ENCODE results near the gene APOBEC3C.
"Not testable (repeated sequence)": the region's sequence is repeated elsewhere in the genome, so short reads cannot be mapped to it uniquely, and the experiment has no call there.

APOBEC3C gene

DNA sequence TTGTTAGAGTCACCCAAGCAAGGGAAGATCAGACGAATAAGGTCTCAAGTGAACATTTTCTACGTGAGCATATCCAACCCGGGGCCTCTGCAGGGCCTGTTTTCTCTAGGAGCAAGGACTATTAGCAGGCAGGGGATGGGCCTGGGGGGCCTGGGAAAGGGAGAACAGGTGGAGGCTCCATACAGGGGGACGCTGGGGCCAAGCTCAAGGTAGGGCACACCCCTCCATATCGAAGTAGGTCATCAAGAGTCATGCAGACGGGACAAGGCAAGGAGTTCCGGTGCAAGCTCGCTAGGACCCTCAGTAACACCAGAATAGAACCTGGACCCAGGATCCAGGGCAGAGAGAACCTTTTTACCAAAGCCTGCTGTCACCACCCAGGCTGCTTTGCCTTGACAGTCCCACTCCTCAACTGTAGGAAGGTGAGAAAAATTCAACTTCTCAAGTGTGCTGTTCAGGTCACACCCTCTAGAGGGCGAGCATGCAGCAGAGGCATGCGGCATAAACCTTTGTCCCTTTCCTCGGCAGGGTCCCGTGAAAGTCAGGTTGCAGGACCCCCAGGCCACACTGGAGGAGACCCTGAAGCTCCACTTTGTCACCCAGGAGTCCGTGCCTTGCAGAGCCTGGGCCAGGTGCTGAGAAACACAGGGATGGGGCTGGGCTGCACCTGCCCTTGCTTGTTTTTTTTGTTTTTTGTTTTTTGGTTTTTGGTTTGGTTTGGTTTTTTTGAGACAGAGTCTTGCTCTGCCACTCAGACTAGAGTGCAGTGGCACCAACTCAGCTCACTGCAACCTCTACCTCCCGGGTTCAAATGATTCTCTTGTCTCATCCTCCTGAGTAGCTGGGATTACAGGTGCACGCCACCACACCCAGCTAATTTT, 40.5 kb upstream of the APOBEC3C start:
- no peak overlapping the region for H3K4me3 ChIP-seq (ENCODE audit: low read length)
- TF ChIP-seq, protein P1, sequence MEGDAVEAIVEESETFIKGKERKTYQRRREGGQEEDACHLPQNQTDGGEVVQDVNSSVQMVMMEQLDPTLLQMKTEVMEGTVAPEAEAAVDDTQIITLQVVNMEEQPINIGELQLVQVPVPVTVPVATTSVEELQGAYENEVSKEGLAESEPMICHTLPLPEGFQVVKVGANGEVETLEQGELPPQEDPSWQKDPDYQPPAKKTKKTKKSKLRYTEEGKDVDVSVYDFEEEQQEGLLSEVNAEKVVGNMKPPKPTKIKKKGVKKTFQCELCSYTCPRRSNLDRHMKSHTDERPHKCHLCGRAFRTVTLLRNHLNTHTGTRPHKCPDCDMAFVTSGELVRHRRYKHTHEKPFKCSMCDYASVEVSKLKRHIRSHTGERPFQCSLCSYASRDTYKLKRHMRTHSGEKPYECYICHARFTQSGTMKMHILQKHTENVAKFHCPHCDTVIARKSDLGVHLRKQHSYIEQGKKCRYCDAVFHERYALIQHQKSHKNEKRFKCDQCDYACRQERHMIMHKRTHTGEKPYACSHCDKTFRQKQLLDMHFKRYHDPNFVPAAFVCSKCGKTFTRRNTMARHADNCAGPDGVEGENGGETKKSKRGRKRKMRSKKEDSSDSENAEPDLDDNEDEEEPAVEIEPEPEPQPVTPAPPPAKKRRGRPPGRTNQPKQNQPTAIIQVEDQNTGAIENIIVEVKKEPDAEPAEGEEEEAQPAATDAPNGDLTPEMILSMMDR (conservative IDR thresholded peaks at IDR 0.05; ENCODE audit: low read depth, low read length), result peak; percentile 96
- DNase-seq (ENCODE audit: low read depth), result no peak

DNA sequence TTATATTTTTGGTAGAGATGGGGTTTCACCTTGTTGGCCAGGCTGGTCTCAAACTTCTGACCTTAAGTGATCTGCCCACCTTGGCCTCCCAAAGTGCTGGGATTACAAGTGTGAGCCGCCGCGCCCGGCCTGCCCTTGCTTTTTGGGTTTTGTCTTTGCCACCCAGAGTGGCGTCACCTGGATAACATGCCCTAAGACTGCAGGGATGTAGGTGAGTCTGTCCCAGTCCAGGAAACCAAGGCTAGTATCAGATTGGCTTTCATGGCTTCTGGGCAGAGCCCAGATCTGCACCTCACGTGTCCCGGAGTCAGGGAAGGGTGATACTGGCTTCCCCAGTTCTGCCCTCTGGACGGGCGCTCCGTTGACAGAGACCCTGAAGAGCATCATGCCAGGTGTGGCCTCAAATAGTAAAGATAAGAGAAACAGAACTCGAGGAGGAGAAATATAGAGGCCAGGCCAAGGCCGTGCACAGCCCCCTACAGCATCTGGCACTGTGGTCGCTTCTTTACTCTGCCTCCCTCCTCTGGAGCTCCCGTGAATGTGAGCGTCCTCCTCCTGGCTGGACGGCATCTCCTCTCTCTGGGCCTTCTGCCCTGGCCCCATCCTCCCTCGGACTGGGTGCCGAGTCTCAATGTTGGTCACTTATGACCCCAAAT, 39.8 kb upstream of the APOBEC3C start:
- TF ChIP-seq, protein P1 (conservative IDR thresholded peaks at IDR 0.05; ENCODE audit: low read depth, low read length), result no peak
- no peak for DNase-seq (ENCODE audit: low read depth)
- H3K4me3 ChIP-seq (ENCODE audit: low read length), result no peak overlapping the region

DNA sequence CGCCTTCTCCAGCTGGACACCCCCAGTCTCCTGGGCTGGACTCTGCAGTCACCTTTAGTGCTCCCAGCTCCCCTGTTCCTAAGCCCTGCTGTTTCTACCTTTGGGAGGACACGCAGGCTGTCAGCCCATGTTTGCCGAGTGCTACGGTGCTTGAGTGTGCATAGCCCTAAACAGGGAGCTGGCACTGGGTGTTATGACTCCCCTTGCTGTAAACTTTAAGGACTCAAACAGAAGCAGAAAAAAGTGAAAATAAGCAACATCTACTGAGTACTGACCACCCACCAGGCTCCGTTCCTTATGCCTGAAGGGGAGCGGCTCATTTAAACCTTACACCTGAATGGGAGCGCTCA, 39.3 kb upstream of the APOBEC3C start:
- no peak for DNase-seq (ENCODE audit: low read depth)
- TF ChIP-seq, protein P1 (conservative IDR thresholded peaks at IDR 0.05; ENCODE audit: low read depth, low read length), result no peak
- no peak overlapping the region for H3K4me3 ChIP-seq (ENCODE audit: low read length)

DNA sequence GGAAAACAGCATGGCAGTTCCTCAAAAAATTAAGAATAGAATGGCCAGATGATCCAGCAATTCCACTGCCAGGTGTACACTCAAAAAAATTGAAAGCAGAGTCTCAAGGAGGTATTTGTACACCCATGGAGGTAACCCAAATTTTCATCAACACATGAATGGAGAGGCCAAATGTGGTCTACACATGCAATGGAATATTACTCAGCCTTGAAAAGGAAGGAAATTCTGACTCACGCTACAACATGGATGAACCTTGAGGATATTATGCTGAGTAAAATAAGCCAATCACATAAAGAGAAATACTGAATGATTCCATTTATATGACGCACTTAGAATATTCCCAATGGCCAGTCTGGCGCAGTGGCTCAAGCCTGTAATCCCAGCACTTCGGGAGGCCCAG, 36.8 kb upstream of the APOBEC3C start:
- DNase-seq (ENCODE audit: low read depth); H3K4me3 ChIP-seq (ENCODE audit: low read length): not testable (repeated sequence)

DNA sequence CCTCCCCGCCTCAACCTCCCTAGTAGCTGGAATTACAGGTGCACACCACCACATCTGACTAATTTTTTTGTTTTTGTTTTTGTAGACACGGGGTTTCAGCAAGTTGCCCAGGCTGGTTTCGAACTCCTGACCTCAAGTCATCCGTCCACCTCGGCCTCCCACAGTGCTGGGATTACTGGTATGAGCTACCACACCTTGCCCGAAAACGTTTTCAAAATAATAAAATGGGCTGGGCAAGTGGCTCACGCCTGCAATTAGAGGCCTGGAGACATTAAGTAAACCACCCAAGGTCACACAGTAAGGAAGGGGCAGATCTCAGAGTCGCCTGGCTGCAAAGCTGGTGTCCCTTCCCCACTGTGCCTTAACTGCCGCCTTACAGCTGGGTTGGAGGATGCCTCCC, 33.5 kb upstream of the APOBEC3C start:
- H3K4me3 ChIP-seq (ENCODE audit: low read length); DNase-seq (ENCODE audit: low read depth): not testable (repeated sequence)

DNA sequence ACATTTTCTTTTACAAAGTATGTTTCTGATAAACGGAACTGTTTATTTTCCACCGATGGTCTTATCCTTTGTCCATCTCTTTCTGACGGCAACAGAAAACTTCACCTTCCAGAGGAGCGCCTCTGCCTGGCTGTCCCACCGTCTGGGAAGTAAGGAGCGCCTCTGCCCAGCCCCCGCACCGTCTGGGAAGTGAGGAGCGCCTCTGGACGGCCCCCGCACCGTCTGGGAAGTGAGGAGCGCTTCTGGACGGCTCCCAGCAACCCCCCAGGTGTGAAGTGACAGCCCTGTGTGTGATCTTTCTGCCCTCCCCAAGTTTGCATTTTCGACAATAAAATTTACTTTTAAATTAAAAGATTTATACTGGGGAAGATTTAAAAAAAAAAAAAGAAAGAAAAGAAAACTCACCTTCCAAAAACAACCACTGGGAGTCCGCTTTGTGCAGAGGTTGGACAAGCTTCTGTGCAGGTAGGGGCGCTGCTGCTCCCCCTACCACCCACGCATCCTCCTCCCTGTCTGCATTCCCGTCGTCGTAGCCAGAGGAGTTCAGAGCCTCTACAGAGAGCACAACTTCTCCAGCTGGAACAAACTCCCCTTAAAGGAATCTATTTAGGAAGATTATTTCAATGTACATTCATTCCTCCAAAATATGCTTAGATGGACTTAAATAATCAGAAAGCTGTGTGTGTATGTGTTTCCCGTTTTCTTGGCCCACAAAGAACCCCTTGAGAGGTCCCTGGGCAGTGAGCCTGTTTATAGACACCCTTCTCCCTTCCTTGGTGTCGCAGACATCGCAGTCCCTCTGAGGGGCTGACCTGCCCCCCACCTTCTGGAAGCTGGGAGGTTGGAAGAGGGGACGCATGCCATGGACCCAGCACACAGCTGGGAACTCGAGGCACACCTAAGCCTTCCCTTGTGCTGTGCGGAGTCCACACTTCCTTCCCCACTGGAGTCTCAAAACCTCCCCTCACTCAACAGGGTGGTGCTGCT, 32.8 kb upstream of the APOBEC3C start:
- TF ChIP-seq, protein P1 (conservative IDR thresholded peaks at IDR 0.05; ENCODE audit: low read depth, low read length), result peak; percentile 56
- H3K4me3 ChIP-seq (ENCODE audit: low read length), result peak overlapping the region; percentile 31

DNA sequence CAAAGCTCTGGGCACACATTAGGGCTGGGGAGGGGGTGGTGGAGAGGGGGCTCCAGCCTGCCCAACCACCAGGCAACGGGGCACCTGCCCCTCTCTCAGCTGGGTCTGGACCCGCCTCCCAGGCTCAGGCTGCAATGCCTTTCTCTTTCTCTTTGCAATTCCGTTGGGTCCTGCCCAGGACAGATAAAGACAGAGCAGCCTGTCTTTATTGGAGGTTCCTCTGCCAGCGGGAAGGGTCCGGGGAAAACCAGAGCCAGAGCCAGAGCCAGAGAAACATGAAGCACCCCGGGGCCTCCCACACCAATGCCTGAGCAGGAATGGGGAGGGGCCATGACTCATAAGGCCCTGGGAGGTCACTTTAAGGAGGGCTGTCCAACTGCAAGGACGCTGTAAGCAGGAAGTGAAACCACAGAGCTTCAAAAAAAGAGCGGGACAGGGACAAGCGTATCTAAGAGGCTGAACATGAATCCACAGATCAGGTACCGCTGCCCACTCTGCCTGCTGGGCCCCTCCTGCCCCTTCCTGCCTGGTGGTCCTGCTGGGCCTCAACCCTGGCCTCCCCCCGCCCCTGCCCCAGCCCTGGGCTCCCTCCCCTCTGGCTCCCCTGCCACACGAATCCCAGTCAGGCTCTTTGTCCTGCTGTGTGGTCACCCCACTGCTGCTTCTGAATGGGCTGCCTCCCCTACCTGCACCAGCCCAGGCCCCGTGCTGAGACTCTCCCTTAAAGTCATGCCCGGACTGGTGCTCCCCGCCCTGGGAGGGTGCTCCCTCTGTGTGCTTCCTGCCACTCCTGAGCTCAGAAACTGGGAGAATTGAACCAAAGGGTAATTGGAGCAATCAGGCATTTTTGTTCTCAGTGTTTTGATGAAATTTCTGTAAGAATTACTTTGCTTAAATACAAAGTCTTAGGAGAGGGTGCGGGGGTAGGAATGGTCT, 31.8 kb upstream of the APOBEC3C start, which contains the start of gene APOBEC3B:
Gene APOBEC3B (plus strand): TSS at position 356 of the 936 bp plus-strand sequence. CDS start 107 bp downstream, at position 463.
- H3K4me3 ChIP-seq (ENCODE audit: low read length), result peak within 1 kb of the TSS; percentile 31
- TF ChIP-seq, protein P1 (conservative IDR thresholded peaks at IDR 0.05; ENCODE audit: low read depth, low read length), result no peak

More for the DNA sequence above, 32.8 kb upstream of the APOBEC3C start:
- no peak for DNase-seq (ENCODE audit: low read depth)

More for the DNA sequence above, 31.8 kb upstream of the APOBEC3C start, which contains the start of gene APOBEC3B:
- DNase-seq (ENCODE audit: low read depth), result peak; percentile 83

Data from retinal pigment epithelial cell (primary cell).